Keratinocyte (primary cell): Measurements from ENCODE around the gene SERGEF. TPM values are rescaled to one million over a fixed set of nuclear protein-coding genes. Genes with fewer than 3 reads are reported as not detected.

ENCODE experiments used
- DNase-seq: peaks from one replicate; pipeline ENCODE4 v3.0.0-alpha.2; 2011; ENCODE audit warnings: low read depth, missing footprints, low spot score
- FAIRE-seq: peaks from 2 replicates; lab custom pipeline; 2011; peaks lifted over from hg19 to GRCh38; lab: Jason Lieb, UNC
- H2AFZ ChIP-seq: 2 replicates; pipeline ENCODE4 v1.6.0; 2012; ENCODE audit warnings: low read length, control low read depth, inconsistent platforms; ENCODE audit not compliant: control insufficient read depth
- H3K27ac ChIP-seq: 2 replicates; pipeline ENCODE4 v1.5.1; 2011; ENCODE audit warnings: low read length; ENCODE audit not compliant: control insufficient read depth, insufficient read depth
- H3K27me3 ChIP-seq: 3 replicates; pipeline ENCODE4 v1.6.0; 2011; ENCODE audit warnings: low read length; ENCODE audit not compliant: control insufficient read depth, insufficient read depth; ENCODE audit errors: extremely low read depth
- H3K36me3 ChIP-seq, 2 experiments: 2 replicates in 1 of 2; 3 replicates in 1 of 2; pipeline ENCODE4 v1.5.1; 2011; ENCODE audit warnings: low read length in 2 of 2, mild to moderate bottlenecking in 1 of 2; ENCODE audit not compliant: control insufficient read depth in 2 of 2, insufficient read depth in 2 of 2; ENCODE audit errors: extremely low read depth in 1 of 2
- H3K4me1 ChIP-seq: 3 replicates; pipeline ENCODE4 v1.5.1; 2011; ENCODE audit warnings: low read length; ENCODE audit not compliant: control insufficient read depth, insufficient read depth; ENCODE audit errors: extremely low read depth
- H3K4me2 ChIP-seq: 3 replicates; pipeline ENCODE4 v1.6.0; 2011; ENCODE audit warnings: low read depth, low read length; ENCODE audit not compliant: control insufficient read depth, insufficient read depth; ENCODE audit errors: extremely low read depth
- H3K4me3 ChIP-seq, 3 experiments: fragments of 200-600 bp in 1 of 3; sonication (generic) in 1 of 3; 2 replicates in 2 of 3; 3 replicates in 1 of 3; pipeline ENCODE4 v1.5.1; 2011 to 2016; ENCODE audit warnings: low read length in 3 of 3, mild to moderate bottlenecking in 3 of 3, control low read depth in 2 of 3, inconsistent platforms in 1 of 3, low read depth in 1 of 3, mixed read lengths in 1 of 3, mixed run types in 1 of 3, moderate library complexity in 1 of 3; ENCODE audit not compliant: control insufficient read depth in 2 of 3, insufficient read depth in 2 of 3; ENCODE audit errors: extremely low read depth in 1 of 3
- H3K79me2 ChIP-seq: 2 replicates; pipeline ENCODE4 v1.6.0; 2012; ENCODE audit warnings: low read length; ENCODE audit not compliant: control insufficient read depth, insufficient read depth
- H3K9ac ChIP-seq: 3 replicates; pipeline ENCODE4 v1.6.0; 2011; ENCODE audit warnings: low read length; ENCODE audit not compliant: control insufficient read depth, insufficient read depth; ENCODE audit errors: extremely low read depth
- H3K9me1 ChIP-seq: 3 replicates; pipeline ENCODE4 v1.6.0; 2011; ENCODE audit warnings: low read length; ENCODE audit not compliant: control insufficient read depth, insufficient read depth; ENCODE audit errors: extremely low read depth
- H3K9me3 ChIP-seq: 2 replicates; pipeline ENCODE4 v1.5.1; 2012; ENCODE audit warnings: low read depth, low read length; ENCODE audit not compliant: control insufficient read depth
- H4K20me1 ChIP-seq: 3 replicates; pipeline ENCODE4 v1.6.0; 2011; ENCODE audit warnings: low read length; ENCODE audit not compliant: control insufficient read depth, insufficient read depth; ENCODE audit errors: extremely low read depth
- CTCF ChIP-seq, 3 experiments: IDR thresholded peaks in 1 of 3; conservative IDR thresholded peaks in 1 of 3; optimal IDR thresholded peaks in 1 of 3; 2 replicates in 2 of 3; 3 replicates in 1 of 3; pipeline versions ENCODE3 to v1.5.1; 2011; ENCODE audit warnings: low read length in 3 of 3, mild to moderate bottlenecking in 3 of 3, moderate library complexity in 2 of 3, control low read depth in 1 of 3, inconsistent platforms in 1 of 3; ENCODE audit not compliant: insufficient read depth in 2 of 3; ENCODE audit errors: extremely low read depth in 1 of 3
- EZH2 ChIP-seq: IDR thresholded peaks from one replicate; pipeline ENCODE4 v1.6.1; 2012; ENCODE audit warnings: inconsistent platforms, mild to moderate bottlenecking, low read length, moderate library complexity
- dilution Hi-C: fragments of 300-500 bp; cut with MboI; formaldehyde crosslinking; loops from one replicate; pipeline ENCODE4 v1.7.0; 2020; ENCODE audit warnings: low sequenced_read_pairs; ENCODE audit not compliant: extremely low pct_ligation_motif_present
- polyA plus RNA-seq, 5 experiments: library from polyadenylated mRNA; depleted of rRNA in 3 of 5; stranded (reverse) in 3 of 5; stranded (forward) in 1 of 5; unstranded in 1 of 5; fragments of >200 nt; gene quantifications; 1 replicate in 1 of 5; 2 replicates in 3 of 5; 3 replicates in 1 of 5; pipeline versions ENCODE4 v1.2.1 to v1.2.3, GENCODE V29; 2011 to 2012; ENCODE audit warnings: missing spikeins in 2 of 5, low read depth in 1 of 5, low replicate concordance in 1 of 5

Gene SERGEF
- polyA plus RNA-seq, 1 donor (not counting 4 experiments of a cell fraction or from before 2014, with no cell fraction given) = 15.6 TPM

- H3K9ac ChIP-seq = no peak overlapping the region
- no peaks in the 10 kb centered on the region for H3K4me1 ChIP-seq
- dilution Hi-C loops = no loop called here
- DNase-seq = no peak
- H3K27me3 ChIP-seq = no peaks in the 10 kb centered on the region
- no peak for FAIRE-seq
- no peaks in the 10 kb centered on the region for H3K9me3 ChIP-seq
- no peaks in the 10 kb centered on the region for H3K79me2 ChIP-seq
- no peak overlapping the region for H2AFZ ChIP-seq
- H3K36me3 ChIP-seq = no peaks in the 10 kb centered on the region
- H3K9me1 ChIP-seq = no peaks in the 10 kb centered on the region
- no peak overlapping the region for H3K27ac ChIP-seq
- no peak overlapping the region for H3K4me2 ChIP-seq
- no peaks in the 10 kb centered on the region for H4K20me1 ChIP-seq
- H3K4me3 ChIP-seq = no peak overlapping the region
- TF ChIP-seq CTCF (optimal IDR thresholded peaks at IDR 0.05 in 1 of 3, IDR thresholded peaks at IDR 0.05 in 1 of 3, conservative IDR thresholded peaks at IDR 0.05 in 1 of 3; ENCODE audit: extremely low read depth in 1 of 3, insufficient read depth in 2 of 3, low read length in 3 of 3) = peak; percentile 43 to 75 (median 52)
- no peak for TF ChIP-seq EZH2
These were observed 252.5 kb downstream of the SERGEF start for GRCh38 chr11:17760102-17761029.

- TF ChIP-seq CTCF (optimal IDR thresholded peaks at IDR 0.05 in 1 of 3, IDR thresholded peaks at IDR 0.05 in 1 of 3, conservative IDR thresholded peaks at IDR 0.05 in 1 of 3; ENCODE audit: extremely low read depth in 1 of 3, insufficient read depth in 2 of 3, low read length in 3 of 3) (no peak), EZH2 (no peak)
- FAIRE-seq (no peak), DNase-seq (no peak)
- dilution Hi-C loops = no loop called here
- H3K9me1 ChIP-seq = no peaks in the 10 kb centered on the region
- no peaks in the 10 kb centered on the region for H3K36me3 ChIP-seq
- H4K20me1 ChIP-seq = no peaks in the 10 kb centered on the region
- no peak overlapping the region for H3K4me3 ChIP-seq
- no peak overlapping the region for H2AFZ ChIP-seq
- H3K79me2 ChIP-seq = no peaks in the 10 kb centered on the region
- H3K4me2 ChIP-seq = no peak overlapping the region
- H3K4me1 ChIP-seq = no peaks in the 10 kb centered on the region
- no peak overlapping the region for H3K9ac ChIP-seq
- H3K27me3 ChIP-seq = no peaks in the 10 kb centered on the region
- no peaks in the 10 kb centered on the region for H3K9me3 ChIP-seq
- no peak overlapping the region for H3K27ac ChIP-seq
These were observed 257.0 kb downstream of the SERGEF start for GRCh38 chr11:17755891-17756290.
